Measurements from ENCODE around the gene EFS.

The EFS gene

DNA sequence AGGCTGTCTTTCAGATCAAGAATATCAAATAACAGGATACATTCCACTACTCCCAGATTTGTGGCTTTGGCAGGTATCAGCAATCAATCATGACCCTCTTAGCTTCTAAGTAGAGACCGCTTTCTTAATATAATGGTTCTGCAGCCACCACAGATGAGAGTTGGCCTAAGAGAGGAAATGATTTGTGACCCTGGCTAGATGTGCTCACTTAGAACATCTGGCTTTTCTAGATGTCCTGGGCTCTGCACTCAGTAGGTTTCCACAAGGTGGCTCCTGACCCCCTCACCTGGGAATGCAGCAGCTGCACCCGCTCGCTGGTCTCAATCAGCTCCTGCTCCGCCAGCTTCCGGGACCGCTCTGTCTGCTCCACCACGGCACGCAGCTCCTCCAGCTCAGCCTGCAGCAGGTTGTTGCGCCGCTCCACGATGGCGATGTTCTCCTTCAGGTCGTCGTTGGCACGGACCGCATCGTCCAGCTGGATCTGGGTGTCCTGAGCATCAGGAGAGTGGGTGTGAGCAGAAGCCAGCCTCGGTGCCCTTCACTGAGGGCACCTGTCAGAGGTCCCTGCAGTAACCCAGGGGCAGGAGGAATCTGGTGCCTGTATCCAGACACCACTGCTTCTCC, 20.8 kb upstream of the EFS start:
- TF ChIP-seq, protein P1, sequence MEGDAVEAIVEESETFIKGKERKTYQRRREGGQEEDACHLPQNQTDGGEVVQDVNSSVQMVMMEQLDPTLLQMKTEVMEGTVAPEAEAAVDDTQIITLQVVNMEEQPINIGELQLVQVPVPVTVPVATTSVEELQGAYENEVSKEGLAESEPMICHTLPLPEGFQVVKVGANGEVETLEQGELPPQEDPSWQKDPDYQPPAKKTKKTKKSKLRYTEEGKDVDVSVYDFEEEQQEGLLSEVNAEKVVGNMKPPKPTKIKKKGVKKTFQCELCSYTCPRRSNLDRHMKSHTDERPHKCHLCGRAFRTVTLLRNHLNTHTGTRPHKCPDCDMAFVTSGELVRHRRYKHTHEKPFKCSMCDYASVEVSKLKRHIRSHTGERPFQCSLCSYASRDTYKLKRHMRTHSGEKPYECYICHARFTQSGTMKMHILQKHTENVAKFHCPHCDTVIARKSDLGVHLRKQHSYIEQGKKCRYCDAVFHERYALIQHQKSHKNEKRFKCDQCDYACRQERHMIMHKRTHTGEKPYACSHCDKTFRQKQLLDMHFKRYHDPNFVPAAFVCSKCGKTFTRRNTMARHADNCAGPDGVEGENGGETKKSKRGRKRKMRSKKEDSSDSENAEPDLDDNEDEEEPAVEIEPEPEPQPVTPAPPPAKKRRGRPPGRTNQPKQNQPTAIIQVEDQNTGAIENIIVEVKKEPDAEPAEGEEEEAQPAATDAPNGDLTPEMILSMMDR (IDR thresholded peaks at IDR 0.05): no peak

DNA sequence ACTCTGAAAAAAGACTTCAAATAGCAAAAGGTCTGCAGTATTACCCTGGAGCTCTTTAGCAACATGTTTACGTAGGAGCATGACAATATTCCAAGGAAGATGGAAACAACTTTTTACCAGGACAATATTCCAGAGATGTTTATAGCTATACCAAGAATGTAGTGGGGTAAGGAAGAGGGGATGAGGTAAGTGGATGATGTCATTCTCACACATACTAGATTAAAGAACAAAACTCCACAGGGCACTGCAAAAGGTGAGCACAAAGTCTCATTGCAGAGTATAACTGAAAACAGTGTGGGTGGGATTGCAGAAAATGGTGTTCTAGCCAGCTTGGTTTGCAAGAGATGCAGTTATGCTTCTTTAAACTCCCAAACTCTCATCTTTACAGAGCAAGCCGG, 20.3 kb upstream of the EFS start:
- TF ChIP-seq, protein P1 (IDR thresholded peaks at IDR 0.05): no peak

DNA sequence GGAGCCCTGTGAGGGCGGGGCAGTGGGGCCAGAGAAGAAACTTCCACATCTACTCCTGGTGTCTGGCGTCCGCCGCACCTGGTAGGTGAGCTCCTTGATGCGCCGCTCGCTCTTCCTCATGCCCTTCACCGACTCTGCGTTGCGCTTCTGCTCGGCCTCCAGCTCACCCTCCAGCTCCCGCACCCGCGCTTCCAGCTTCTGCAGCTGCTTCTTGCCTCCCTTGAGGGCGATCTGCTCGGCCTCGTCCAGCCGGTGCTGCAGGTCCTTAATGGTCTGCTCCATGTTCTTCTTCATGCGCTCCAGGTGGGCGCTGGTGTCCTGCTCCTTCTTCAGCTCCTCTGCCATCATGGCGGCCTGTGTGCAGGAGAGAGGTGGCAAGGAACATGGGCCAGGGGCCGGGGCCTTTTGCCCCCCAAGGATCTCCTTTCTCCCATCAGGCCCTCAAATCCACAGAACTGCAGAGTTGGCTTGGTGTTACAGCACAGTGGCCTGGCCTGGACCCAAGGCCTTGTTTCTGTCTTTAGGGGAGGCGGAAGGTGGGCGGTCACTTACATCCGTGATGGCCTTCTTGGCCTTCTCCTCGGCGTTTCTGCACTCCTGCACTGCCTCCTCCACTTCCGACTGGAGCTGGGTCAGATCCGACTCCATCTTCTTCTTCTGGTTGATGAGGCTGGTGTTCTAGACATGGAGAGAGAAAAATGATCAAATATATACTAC, 19.6 kb upstream of the EFS start:
- TF ChIP-seq, protein P1 (IDR thresholded peaks at IDR 0.05): no peak

DNA sequence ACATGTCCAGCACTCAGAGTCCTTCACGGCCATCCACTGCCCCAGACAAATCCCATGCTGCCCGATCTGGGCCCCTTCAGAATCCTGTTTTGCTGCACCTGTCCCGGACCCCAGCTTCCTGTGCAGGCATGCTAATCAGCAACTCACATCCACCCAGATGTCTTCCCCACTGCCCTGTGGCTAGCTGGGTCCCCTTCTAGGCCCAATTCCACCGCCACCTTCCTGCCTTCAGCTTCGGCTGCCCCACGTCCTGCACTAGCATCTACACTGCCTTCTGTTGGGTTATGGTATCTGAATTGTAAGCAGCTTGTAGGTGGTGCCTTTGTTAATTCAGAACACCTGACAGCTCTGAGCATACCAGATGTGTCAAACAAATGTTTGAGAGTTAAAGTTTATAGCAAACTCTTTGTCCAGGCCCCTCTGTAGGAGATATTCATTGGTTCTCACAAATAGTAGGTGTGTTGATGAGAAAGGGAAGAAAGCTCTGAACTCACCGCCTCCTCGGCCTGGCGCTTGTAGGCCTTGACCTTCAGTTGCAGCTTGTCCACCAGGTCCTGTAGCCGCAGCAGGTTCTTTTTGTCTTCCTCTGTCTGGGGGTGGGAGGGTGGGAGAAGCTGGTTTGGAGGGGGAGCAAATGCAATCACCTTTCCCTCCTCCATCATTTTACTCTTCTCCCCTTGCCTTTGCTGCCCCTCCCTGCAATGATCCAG, 17.9 kb upstream of the EFS start:
- TF ChIP-seq, protein P1 (IDR thresholded peaks at IDR 0.05): no peak

DNA sequence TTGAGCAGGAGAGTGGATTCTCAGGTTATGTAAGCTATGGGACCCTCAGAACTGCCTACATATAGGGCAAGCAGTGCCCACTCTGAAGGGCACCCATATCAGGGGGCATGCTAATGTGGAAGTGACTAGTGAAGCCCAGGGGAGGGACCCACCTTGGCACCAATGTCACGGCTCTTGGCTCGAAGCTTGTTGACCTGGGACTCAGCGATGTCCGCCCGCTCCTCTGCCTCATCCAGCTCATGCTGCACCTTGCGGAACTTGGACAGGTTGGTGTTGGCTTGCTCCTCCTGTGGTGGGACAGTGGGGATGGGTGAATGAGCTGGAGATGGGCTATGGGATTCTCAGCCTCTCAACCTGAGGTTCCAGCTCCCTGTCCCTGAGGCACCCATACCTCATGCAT, 17.3 kb upstream of the EFS start:
- TF ChIP-seq, protein P1 (IDR thresholded peaks at IDR 0.05): no peak

DNA sequence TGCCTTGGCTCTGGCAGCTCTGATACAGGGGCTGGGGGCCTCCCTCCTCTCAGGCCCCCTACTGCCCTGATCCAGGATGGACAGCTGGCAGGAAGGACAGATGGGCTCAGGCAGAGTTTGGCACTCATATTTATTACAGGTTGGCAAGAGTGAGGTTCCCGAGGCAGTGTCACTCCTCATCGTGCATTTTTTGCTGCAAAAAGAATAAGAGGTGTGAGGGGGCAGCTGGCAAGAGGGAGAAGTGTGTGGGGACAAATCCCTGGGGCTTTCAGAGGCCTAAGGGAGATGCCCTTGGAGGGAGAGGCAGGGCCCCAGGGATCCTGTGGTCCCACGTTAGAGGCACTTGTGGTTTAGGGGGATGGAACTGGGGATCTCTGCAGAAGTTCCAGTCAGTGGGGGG, 16.9 kb upstream of the EFS start:
- TF ChIP-seq, protein P1 (IDR thresholded peaks at IDR 0.05): no peak

DNA sequence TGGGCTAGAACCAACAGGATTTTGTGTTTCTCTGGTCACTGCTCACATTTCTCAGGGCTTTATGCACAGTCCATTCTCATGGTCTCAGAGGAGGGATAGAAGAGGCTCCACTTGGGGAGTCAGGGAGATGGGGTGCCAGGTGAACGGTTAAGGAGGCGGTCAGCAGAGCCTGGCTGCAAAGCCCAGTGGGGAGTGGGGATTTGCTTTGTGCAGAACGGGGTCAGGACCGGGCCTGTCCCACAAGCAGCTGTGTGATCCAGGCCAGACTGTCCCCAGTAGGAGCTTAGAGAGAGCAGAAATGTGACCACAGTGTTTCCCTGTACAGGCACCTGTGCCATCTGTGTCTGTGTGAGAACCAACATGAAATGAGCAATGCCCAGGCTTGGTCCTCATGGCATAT, 16.0 kb upstream of the EFS start:
- TF ChIP-seq, protein P1 (IDR thresholded peaks at IDR 0.05): no peak
